Measurements from ENCODE around the gene TGFBRAP1. TPM values are rescaled to one million over a fixed set of nuclear protein-coding genes. Genes with fewer than 3 reads are reported as not detected.

TGFBRAP1 gene
- total RNA-seq, 1 donor from 2014 or later = 13.8 TPM

- Mint-ChIP-seq H3K4me3 (no peak overlapping the region), H3K9me3 (no peaks in the 10 kb centered on the region), H3K27me3 (ENCODE audit: insufficient read depth, low read depth) (peaks cover 6% of the 10 kb centered on the region), H3K36me3 (no peaks in the 10 kb centered on the region), H3K27ac (no peak overlapping the region), H3K4me1 (peaks cover 27% of the 10 kb centered on the region)
- H2AFZ ChIP-seq (replicated peaks) = no peak overlapping the region
- TF ChIP-seq EZH2phosphoT487 (IDR thresholded peaks at IDR 0.05) (no peak), CTCF (IDR thresholded peaks at IDR 0.05) (no peak), EZH2 (IDR thresholded peaks at IDR 0.05) (no peak)
- no peaks in the 10 kb centered on the region for H4K20me1 ChIP-seq (ENCODE audit: low read depth)
- peaks cover 4% of the 10 kb centered on the region for H3K4me1 ChIP-seq
- H3K36me3 ChIP-seq = no peaks in the 10 kb centered on the region
- H3K9ac ChIP-seq = no peak overlapping the region
- H3K4me2 ChIP-seq = no peak overlapping the region
- no peaks in the 10 kb centered on the region for H3F3A ChIP-seq (ENCODE audit: low read depth)
- no peak for DNase-seq (ENCODE audit: low spot score)
- H3K4me3 ChIP-seq = no peak overlapping the region
- H3K9me3 ChIP-seq (ENCODE audit: low read depth) = no peaks in the 10 kb centered on the region
- H3K27me3 ChIP-seq = peaks cover 5% of the 10 kb centered on the region
- no peak overlapping the region for H3K27ac ChIP-seq
- no peaks in the 10 kb centered on the region for H3K79me2 ChIP-seq (ENCODE audit: low read depth)
Measured at GRCh38 chr2:105231232-105231619, 98.3 kb downstream of the TGFBRAP1 start.

DNA sequence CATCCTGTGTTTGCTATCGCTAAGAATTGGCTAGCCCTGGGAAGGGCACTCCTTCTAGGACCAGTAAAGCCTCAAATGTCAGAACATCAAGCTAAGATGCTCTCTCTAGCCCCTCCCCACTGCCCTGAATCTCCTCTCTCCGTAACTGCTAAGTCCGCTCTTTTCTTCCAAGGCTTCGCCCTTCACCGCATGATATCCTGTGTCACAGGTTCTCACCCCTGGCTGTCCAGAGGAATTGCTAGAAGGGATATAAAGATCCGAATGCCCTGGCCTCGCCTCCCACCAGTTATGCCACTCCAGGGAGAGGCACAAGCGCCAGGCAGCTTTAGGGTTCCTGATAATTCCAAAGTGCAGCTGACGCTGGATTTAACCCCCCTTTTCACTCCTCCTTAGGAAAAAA is 105.1 kb downstream of the TGFBRAP1 start:
- Histone ChIP-seq H3K79me2 (ENCODE audit: low read depth) (no peaks in the 10 kb centered on the region), H3K4me3 (no peak overlapping the region), H3K27me3 (no peaks in the 10 kb centered on the region), H2AFZ (replicated peaks) (peak overlapping the region; percentile 84), H3F3A (ENCODE audit: low read depth) (no peaks in the 10 kb centered on the region), H3K36me3 (no peaks in the 10 kb centered on the region), H4K20me1 (ENCODE audit: low read depth) (no peaks in the 10 kb centered on the region), H3K4me2 (peak overlapping the region; percentile 33), H3K4me1 (peaks cover 17% of the 10 kb centered on the region), H3K27ac (no peak overlapping the region), H3K9ac (no peak overlapping the region), H3K9me3 (ENCODE audit: low read depth) (no peaks in the 10 kb centered on the region)
- peak; percentile 8 for DNase-seq (ENCODE audit: low spot score)
- TF ChIP-seq CTCF (IDR thresholded peaks at IDR 0.05) (no peak), EZH2phosphoT487 (IDR thresholded peaks at IDR 0.05) (no peak), EZH2 (IDR thresholded peaks at IDR 0.05) (no peak)
- H3K36me3 Mint-ChIP-seq = no peaks in the 10 kb centered on the region
- H3K4me3 Mint-ChIP-seq = peak overlapping the region; percentile 15
- no peaks in the 10 kb centered on the region for H3K9me3 Mint-ChIP-seq
- H3K27me3 Mint-ChIP-seq (ENCODE audit: insufficient read depth, low read depth) = peaks cover 8% of the 10 kb centered on the region
- peaks cover 22% of the 10 kb centered on the region for H3K4me1 Mint-ChIP-seq
- peak overlapping the region; percentile 69 for H3K27ac Mint-ChIP-seq

GRCh38 chr2:105220604-105221003 is 108.9 kb downstream of the TGFBRAP1 start:
- no peaks in the 10 kb centered on the region for H3F3A ChIP-seq (ENCODE audit: low read depth)
- H3K36me3 ChIP-seq = no peaks in the 10 kb centered on the region
- H3K9ac ChIP-seq = no peak overlapping the region
- H3K27me3 Mint-ChIP-seq (ENCODE audit: insufficient read depth, low read depth) = peaks cover 7% of the 10 kb centered on the region
- no peak for DNase-seq (ENCODE audit: low spot score)
- H3K4me3 ChIP-seq = no peak overlapping the region
- H3K9me3 Mint-ChIP-seq = no peaks in the 10 kb centered on the region
- H3K4me3 Mint-ChIP-seq = no peak overlapping the region
- H3K27me3 ChIP-seq = no peaks in the 10 kb centered on the region
- H3K27ac ChIP-seq = no peak overlapping the region
- no peaks in the 10 kb centered on the region for H3K9me3 ChIP-seq (ENCODE audit: low read depth)
- H2AFZ ChIP-seq (replicated peaks) = no peak overlapping the region
- peaks cover 22% of the 10 kb centered on the region for H3K4me1 Mint-ChIP-seq
- H4K20me1 ChIP-seq (ENCODE audit: low read depth) = no peaks in the 10 kb centered on the region
- no peak for TF ChIP-seq CTCF (IDR thresholded peaks at IDR 0.05)
- no peak for TF ChIP-seq EZH2 (IDR thresholded peaks at IDR 0.05)
- TF ChIP-seq EZH2phosphoT487 (IDR thresholded peaks at IDR 0.05) = no peak
- H3K79me2 ChIP-seq (ENCODE audit: low read depth) = no peaks in the 10 kb centered on the region
- H3K4me2 ChIP-seq = no peak overlapping the region
- peaks cover 15% of the 10 kb centered on the region for H3K4me1 ChIP-seq
- no peak overlapping the region for H3K27ac Mint-ChIP-seq
- no peaks in the 10 kb centered on the region for H3K36me3 Mint-ChIP-seq
